Measurements from ENCODE around the gene SLC6A12. TPM values are rescaled to one million over a fixed set of nuclear protein-coding genes. Genes with fewer than 3 reads are reported as not detected.

Gene SLC6A12
- total RNA-seq, 4 donors from 2014 or later = 1.7 to 7.9 TPM; not detected in 2

GRCh38 chr12:203074-203461 lies 10.9 kb downstream of the SLC6A12 start:
- Histone ChIP-seq H3K4me3 (peak overlapping the region in 2 of 4 donors; percentile 43 to 51), H3K27me3 (no peaks in the 10 kb centered on the region), H3K27ac (no peak overlapping the region), H3K36me3 (no peaks in the 10 kb centered on the region), H3K4me1 (peaks cover 0 to 3% (median 0%) of the 10 kb centered on the region in 4 donors), H3K9me3 (no peaks in the 10 kb centered on the region)
- TF ChIP-seq POLR2A (IDR thresholded peaks at IDR 0.05) (no peak), CTCF (IDR thresholded peaks at IDR 0.05) (no peak)
- DNase-seq = no peak

GRCh38 chr12:202081-202731 lies 11.8 kb downstream of the SLC6A12 start:
- Histone ChIP-seq H3K9me3 (no peaks in the 10 kb centered on the region), H3K4me3 (no peak overlapping the region), H3K27ac (no peak overlapping the region), H3K36me3 (no peaks in the 10 kb centered on the region), H3K27me3 (no peaks in the 10 kb centered on the region), H3K4me1 (peaks cover 0 to 3% (median 0%) of the 10 kb centered on the region in 4 donors)
- DNase-seq = no peak
- TF ChIP-seq POLR2A (IDR thresholded peaks at IDR 0.05) = no peak
- TF ChIP-seq CTCF (IDR thresholded peaks at IDR 0.05) = no peak

GRCh38 chr12:201361-201760 lies 12.6 kb downstream of the SLC6A12 start:
- TF ChIP-seq POLR2A (IDR thresholded peaks at IDR 0.05) = no peak
- TF ChIP-seq CTCF (IDR thresholded peaks at IDR 0.05) = no peak
- H3K27me3 ChIP-seq = no peaks in the 10 kb centered on the region

GRCh38 chr12:198705-199104 lies 15.3 kb downstream of the SLC6A12 start:
- DNase-seq = no peak
- TF ChIP-seq CTCF (IDR thresholded peaks at IDR 0.05) (no peak), POLR2A (IDR thresholded peaks at IDR 0.05) (no peak)
- H3K27ac ChIP-seq = no peak overlapping the region
- no peaks in the 10 kb centered on the region for H3K36me3 ChIP-seq
- H3K4me3 ChIP-seq = no peak overlapping the region
- no peaks in the 10 kb centered on the region for H3K4me1 ChIP-seq
- no peaks in the 10 kb centered on the region for H3K9me3 ChIP-seq
- no peaks in the 10 kb centered on the region for H3K27me3 ChIP-seq

More at GRCh38 chr12:201361-201760, 12.6 kb downstream of the SLC6A12 start:
- H3K27ac ChIP-seq = no peak overlapping the region
- no peak for DNase-seq
- peaks cover 0 to 3% (median 0%) of the 10 kb centered on the region in 4 donors for H3K4me1 ChIP-seq
- no peaks in the 10 kb centered on the region for H3K9me3 ChIP-seq
- H3K4me3 ChIP-seq = no peak overlapping the region
- no peaks in the 10 kb centered on the region for H3K36me3 ChIP-seq

GRCh38 chr12:197911-198695 lies 15.9 kb downstream of the SLC6A12 start:
- no peak overlapping the region for H3K27ac ChIP-seq
- no peaks in the 10 kb centered on the region for H3K36me3 ChIP-seq
- no peak overlapping the region for H3K4me3 ChIP-seq
- no peaks in the 10 kb centered on the region for H3K9me3 ChIP-seq
- no peaks in the 10 kb centered on the region for H3K4me1 ChIP-seq
- DNase-seq = no peak
- TF ChIP-seq CTCF (IDR thresholded peaks at IDR 0.05) = no peak
- TF ChIP-seq POLR2A (IDR thresholded peaks at IDR 0.05) = no peak
- no peaks in the 10 kb centered on the region for H3K27me3 ChIP-seq

All from Peyer's patch (tissue), 4 donors.